Loucy (cell line): ENCODE data around the gene ANO6.

ENCODE experiments used
- EZH2phosphoT487 ChIP-seq: fragments of 200-600 bp; IDR thresholded peaks from 2 replicates; pipeline ENCODE4 v1.6.1; 2018; ENCODE audit warnings: antibody characterized with exemption, mild to moderate bottlenecking, moderate library complexity, borderline replicate concordance
- TF ChIP-seq, protein P1 (sequence below): fragments of 200-600 bp; sonication (generic); conservative IDR thresholded peaks from 2 replicates; pipeline ENCODE4 v1.5.1; 2014; ENCODE audit warnings: mild to moderate bottlenecking, antibody characterized with exemption, low read length

DNA sequence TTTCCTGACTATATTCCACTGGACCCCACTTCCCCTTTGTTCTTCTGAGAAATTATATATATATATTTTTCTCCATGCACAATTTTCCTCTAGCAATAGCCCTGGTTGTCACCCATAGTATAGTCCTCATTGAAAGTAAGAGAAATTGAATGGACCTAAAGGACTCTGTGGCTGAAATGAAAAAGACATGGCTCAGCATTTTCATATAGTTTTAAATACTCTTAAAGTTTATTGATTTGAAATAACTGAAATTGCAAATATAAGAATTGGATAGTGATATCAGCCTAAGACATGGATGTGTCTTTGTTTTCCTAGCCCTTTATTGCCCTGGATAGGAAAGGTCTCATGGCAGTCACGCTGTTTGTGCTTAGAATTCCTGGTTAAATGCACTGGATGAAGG lies 113.8 kb downstream of the ANO6 start:
- TF ChIP-seq, protein P1, sequence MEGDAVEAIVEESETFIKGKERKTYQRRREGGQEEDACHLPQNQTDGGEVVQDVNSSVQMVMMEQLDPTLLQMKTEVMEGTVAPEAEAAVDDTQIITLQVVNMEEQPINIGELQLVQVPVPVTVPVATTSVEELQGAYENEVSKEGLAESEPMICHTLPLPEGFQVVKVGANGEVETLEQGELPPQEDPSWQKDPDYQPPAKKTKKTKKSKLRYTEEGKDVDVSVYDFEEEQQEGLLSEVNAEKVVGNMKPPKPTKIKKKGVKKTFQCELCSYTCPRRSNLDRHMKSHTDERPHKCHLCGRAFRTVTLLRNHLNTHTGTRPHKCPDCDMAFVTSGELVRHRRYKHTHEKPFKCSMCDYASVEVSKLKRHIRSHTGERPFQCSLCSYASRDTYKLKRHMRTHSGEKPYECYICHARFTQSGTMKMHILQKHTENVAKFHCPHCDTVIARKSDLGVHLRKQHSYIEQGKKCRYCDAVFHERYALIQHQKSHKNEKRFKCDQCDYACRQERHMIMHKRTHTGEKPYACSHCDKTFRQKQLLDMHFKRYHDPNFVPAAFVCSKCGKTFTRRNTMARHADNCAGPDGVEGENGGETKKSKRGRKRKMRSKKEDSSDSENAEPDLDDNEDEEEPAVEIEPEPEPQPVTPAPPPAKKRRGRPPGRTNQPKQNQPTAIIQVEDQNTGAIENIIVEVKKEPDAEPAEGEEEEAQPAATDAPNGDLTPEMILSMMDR: no peak
- no peak for TF ChIP-seq EZH2phosphoT487
